ENCODE measurements around the gene ADCYAP1. TPM values are rescaled to one million over a fixed set of nuclear protein-coding genes. Genes with fewer than 3 reads are reported as not detected.

Gene ADCYAP1
- polyA plus RNA-seq, 1 of the 3 experiments (the other 2 are of a cell fraction) = not detected

- no peak for TF ChIP-seq GATA2 (CRISPR knock-in tag; IDR thresholded peaks at IDR 0.05)
- no peak for TF ChIP-seq CHD2 (IDR thresholded peaks at IDR 0.05; ENCODE audit: low read length, partially characterized antibody)
- TF ChIP-seq RCOR1 (IDR thresholded peaks at IDR 0.05; ENCODE audit: low read length) = no peak
- TF ChIP-seq MAX (IDR thresholded peaks at IDR 0.05; ENCODE audit: low read depth) = no peak
- TF ChIP-seq NFIC (IDR thresholded peaks at IDR 0.05; ENCODE audit: borderline replicate concordance) = no peak
- TF ChIP-seq, protein P1, sequence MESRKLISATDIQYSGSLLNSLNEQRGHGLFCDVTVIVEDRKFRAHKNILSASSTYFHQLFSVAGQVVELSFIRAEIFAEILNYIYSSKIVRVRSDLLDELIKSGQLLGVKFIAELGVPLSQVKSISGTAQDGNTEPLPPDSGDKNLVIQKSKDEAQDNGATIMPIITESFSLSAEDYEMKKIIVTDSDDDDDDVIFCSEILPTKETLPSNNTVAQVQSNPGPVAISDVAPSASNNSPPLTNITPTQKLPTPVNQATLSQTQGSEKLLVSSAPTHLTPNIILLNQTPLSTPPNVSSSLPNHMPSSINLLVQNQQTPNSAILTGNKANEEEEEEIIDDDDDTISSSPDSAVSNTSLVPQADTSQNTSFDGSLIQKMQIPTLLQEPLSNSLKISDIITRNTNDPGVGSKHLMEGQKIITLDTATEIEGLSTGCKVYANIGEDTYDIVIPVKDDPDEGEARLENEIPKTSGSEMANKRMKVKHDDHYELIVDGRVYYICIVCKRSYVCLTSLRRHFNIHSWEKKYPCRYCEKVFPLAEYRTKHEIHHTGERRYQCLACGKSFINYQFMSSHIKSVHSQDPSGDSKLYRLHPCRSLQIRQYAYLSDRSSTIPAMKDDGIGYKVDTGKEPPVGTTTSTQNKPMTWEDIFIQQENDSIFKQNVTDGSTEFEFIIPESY (IDR thresholded peaks at IDR 0.05; ENCODE audit: borderline replicate concordance, low read depth) = no peak
- TF ChIP-seq NRF1 (IDR thresholded peaks at IDR 0.05; ENCODE audit: low read depth, low read length) = no peak
- TF ChIP-seq SIN3A (IDR thresholded peaks at IDR 0.05; ENCODE audit: borderline replicate concordance, low read depth, low read length) = no peak
These were observed 3.5 kb downstream of the ADCYAP1 start (continued) for GRCh38 chr18:907885-908757.

- H3K27me3 ChIP-seq (ENCODE audit: insufficient read depth) = peaks cover 72% of the 10 kb centered on the region
These were observed 4.4 kb downstream of the ADCYAP1 start for GRCh38 chr18:908758-909724.

More at GRCh38 chr18:908758-909724, 4.4 kb downstream of the ADCYAP1 start:
- Histone ChIP-seq H3K9ac (no peak overlapping the region), H3K4me1 (ENCODE audit: control insufficient read depth in 1 of 2, insufficient read depth in 2 of 2, low read depth in 1 of 2, low read length in 1 of 2) (no peaks in the 10 kb centered on the region), H4K20me1 (ENCODE audit: insufficient read depth) (no peaks in the 10 kb centered on the region), H3K4me2 (peak overlapping the region; percentile 82), H3K9me3 (no peaks in the 10 kb centered on the region), H3K9me2 (no peaks in the 10 kb centered on the region), H3K4me3 (ENCODE audit: low read depth in 2 of 2, low read length in 1 of 2) (peak overlapping the region; percentile 24 to 58; a peak in 3 of 4 replicates), H3K36me3 (replicated peaks in 1 of 2; ENCODE audit: control insufficient read depth in 1 of 2, insufficient read depth in 2 of 2, low read length in 1 of 2) (no peaks in the 10 kb centered on the region), H3K79me2 (ENCODE audit: insufficient read depth) (no peaks in the 10 kb centered on the region), H2AFZ (ENCODE audit: low read depth) (0 out of 2 replicates have a peak overlapping the region, but pooled peaks have one; percentile 29), H3F3A (replicated peaks; ENCODE audit: insufficient read depth) (no peaks in the 10 kb centered on the region), H3K27ac (ENCODE audit: low read depth in 2 of 2, low read length in 1 of 2) (no peak overlapping the region)
- DNase-seq = peak; percentile 27
- 7% methylated on average over 28 of the region's 69 CpGs for WGBS (ENCODE audit: low lambda C conversion rate)
- CTCF ChIA-PET = no interaction called here
- TF ChIP-seq MEF2A (IDR thresholded peaks at IDR 0.05; ENCODE audit: borderline replicate concordance, low read depth) (no peak), RAD21 (IDR thresholded peaks at IDR 0.05; ENCODE audit: low read length) (no peak), TAF1 (IDR thresholded peaks at IDR 0.05; ENCODE audit: borderline replicate concordance, low read depth, low read length) (no peak), MAX (IDR thresholded peaks at IDR 0.05; ENCODE audit: low read depth) (no peak), GABPA (IDR thresholded peaks at IDR 0.05; ENCODE audit: low read depth) (no peak), EP300 (IDR thresholded peaks at IDR 0.05; ENCODE audit: borderline replicate concordance in 1 of 2, low read depth in 1 of 2, low read length in 1 of 2) (no peak), ELF1 (IDR thresholded peaks at IDR 0.05) (no peak), POLR2AphosphoS5 (IDR thresholded peaks at IDR 0.05; ENCODE audit: low read depth, low read length) (no peak), SIN3A (IDR thresholded peaks at IDR 0.05; ENCODE audit: borderline replicate concordance, low read depth, low read length) (no peak)
- TF ChIP-seq, protein P1 (IDR thresholded peaks at IDR 0.05; ENCODE audit: borderline replicate concordance, low read depth) = no peak
- POLR2A ChIA-PET = no interaction called here

Measured in SK-N-SH (cell line).